ENCODE measurements around the gene PTPRA.

Gene PTPRA

GRCh38 chr20:2858591-2858990 is 14.7 kb upstream of the PTPRA start:
- no peak for DNase-seq

GRCh38 chr20:2859330-2860121 is 13.8 kb upstream of the PTPRA start:
- DNase-seq, result no peak

- DNase-seq, result no peak
These were observed 8.7 kb upstream of the PTPRA start for GRCh38 chr20:2864626-2865025.

- DNase-seq, result no peak
These were observed 8.2 kb upstream of the PTPRA start for GRCh38 chr20:2865101-2865500.

- DNase-seq, result no peak
These were observed 7.7 kb upstream of the PTPRA start for GRCh38 chr20:2865630-2866029.

- no peak for DNase-seq
These were observed 7.0 kb upstream of the PTPRA start for GRCh38 chr20:2866236-2866635.

GRCh38 chr20:2867081-2867864 is 6.0 kb upstream of the PTPRA start:
- DNase-seq, result no peak

- DNase-seq, result no peak
These were observed 3.9 kb upstream of the PTPRA start for GRCh38 chr20:2869381-2869780.

- DNase-seq, result peak; percentile 26
These were observed 2.2 kb upstream of the PTPRA start for GRCh38 chr20:2871111-2871465.

- no peak for DNase-seq
These were observed 1.4 kb upstream of the PTPRA start for GRCh38 chr20:2871661-2872458.

GRCh38 chr20:2872459-2873009 is 747 bp upstream of the PTPRA start:
- peak; percentile 46 for DNase-seq

GRCh38 chr20:2873747-2874041 is 413 bp downstream of the PTPRA start:
- peak; percentile 58 for DNase-seq

GRCh38 chr20:2874456-2874855 is 1.2 kb downstream of the PTPRA start:
- DNase-seq, result no peak

GRCh38 chr20:2875690-2876203 is 2.5 kb downstream of the PTPRA start:
- no peak for DNase-seq

- DNase-seq, result no peak
These were observed 5.2 kb downstream of the PTPRA start for GRCh38 chr20:2878515-2878914.

GRCh38 chr20:2879146-2879545 is 5.9 kb downstream of the PTPRA start:
- peak; percentile 72 for DNase-seq

- DNase-seq, result no peak
These were observed 7.4 kb downstream of the PTPRA start for GRCh38 chr20:2880650-2881049.

- no peak for DNase-seq
These were observed 10.7 kb downstream of the PTPRA start for GRCh38 chr20:2883726-2884637.

GRCh38 chr20:2887715-2888114 is 14.4 kb downstream of the PTPRA start:
- DNase-seq, result no peak

- no peak for DNase-seq
These were observed 15.1 kb downstream of the PTPRA start for GRCh38 chr20:2888224-2888955.

GRCh38 chr20:2889209-2889608 is 15.9 kb downstream of the PTPRA start:
- DNase-seq, result no peak

Data from fibroblast of skin of scalp (primary cell).